ENCODE measurements around the gene PCK2. TPM values are rescaled to one million over a fixed set of nuclear protein-coding genes. Genes with fewer than 3 reads are reported as not detected.
A peak's percentile ranks its signal among the peaks of the same experiment; 100 is the strongest.

Gene PCK2
- total and polyA plus RNA-seq, 2 of the 13 experiments (the other 11 are each of a cell fraction or from before 2014, with no cell fraction given) = 129 to 272 TPM

- ChIA-PET POLR2A (interaction anchor here (0.8 to 4.9 kb wide), 24 partner anchors 9 to 775 kb away, joined by 3 to 131 read pairs (median 6); partner anchors contain the start of genes BCL2L2, CARMIL3, CHMP4A and DCAF11), CTCF (ENCODE audit: low intra/inter-chr PET ratio, low total read pairs) (interaction anchor here (1.3 kb wide), 1 partner anchor 9 kb away, joined by 3 read pairs; no protein-coding TSS in a partner anchor)
- Histone ChIP-seq H3K36me3 (replicated peaks in 1 of 2; ENCODE audit: control insufficient read depth in 1 of 2, insufficient read depth in 2 of 2, low read length in 2 of 2) (no peaks in the 10 kb centered on the region), H3K27ac (ENCODE audit: extremely low read length, insufficient read depth, low read length) (no peak overlapping the region), H4K20me1 (ENCODE audit: insufficient read depth, low read length) (no peaks in the 10 kb centered on the region), H3K4me3 (replicated peaks in 1 of 3; ENCODE audit: insufficient read depth in 1 of 3, low read depth in 2 of 3, low read length in 3 of 3) (peak overlapping the region; percentile 53 to 77 (median 73); a peak in 5 of 6 replicates), H3K4me2 (ENCODE audit: low read depth, low read length) (peak overlapping the region; percentile 87), H3K79me2 (ENCODE audit: insufficient read depth, low read length) (no peaks in the 10 kb centered on the region), H2AFZ (ENCODE audit: low read length) (no peak overlapping the region), H3K4me1 (ENCODE audit: insufficient read depth, low read length) (peaks cover 23% of the 10 kb centered on the region), H3K9me3 (ENCODE audit: low read length) (no peaks in the 10 kb centered on the region), H3K27me3 (ENCODE audit: control insufficient read depth in 1 of 2, insufficient read depth in 2 of 2, low read length in 2 of 2) (peaks cover 19 to 75% of the 10 kb centered on the region in 2 experiments), H3K9ac (ENCODE audit: insufficient read depth, low read depth, low read length) (no peak overlapping the region)
- in situ Hi-C loops (cut with HindIII; ENCODE audit: extremely low pct_ligation_motif_present, low pct_unique_long_range_greater_than_20kb) (no loop called here), intact Hi-C loops (cut with micrococcal nuclease; ENCODE audit: unreplicated experiment) (no loop called here)
- BruUV-seq (replicated peaks) = no TSS peak
- 13% methylated on average over 17 of the region's 26 CpGs for WGBS (ENCODE audit: low lambda C conversion rate)
- no peak for DNase-seq (ENCODE audit: low spot score)
- ATAC-seq = no peak; the same call in 2 of the 3 replicates
- FAIRE-seq = no peak
- TF ChIP-seq YEATS4 (CRISPR knock-in tag; IDR thresholded peaks at IDR 0.05; ENCODE audit: borderline replicate concordance) = peak; percentile 16; the same call in 1 of the 2 replicates
- peak; percentile 11; the same call in 1 of the 2 replicates for TF ChIP-seq ZFP91 (CRISPR knock-in tag; IDR thresholded peaks at IDR 0.05; ENCODE audit: borderline replicate concordance)
- no peak for TF ChIP-seq DR1 (CRISPR knock-in tag; IDR thresholded peaks at IDR 0.05)
- peak; percentile 20; the same call in 1 of the 2 replicates for TF ChIP-seq KLF12 (CRISPR knock-in tag; IDR thresholded peaks at IDR 0.05; ENCODE audit: borderline replicate concordance)
- no peak for TF ChIP-seq NFE2L1 (CRISPR knock-in tag; IDR thresholded peaks at IDR 0.05; ENCODE audit: borderline replicate concordance)
- no peak for TF ChIP-seq KLF6 (CRISPR knock-in tag; IDR thresholded peaks at IDR 0.05)
- no peak; the same call in 1 of the 2 replicates for TF ChIP-seq TFDP2 (CRISPR knock-in tag; IDR thresholded peaks at IDR 0.05)
- TF ChIP-seq ZSCAN5A (CRISPR knock-in tag; IDR thresholded peaks at IDR 0.05; ENCODE audit: borderline replicate concordance) = no peak
- peak; percentile 55; the same call in 1 of the 2 replicates for TF ChIP-seq ZFP90 (CRISPR knock-in tag; IDR thresholded peaks at IDR 0.05; ENCODE audit: borderline replicate concordance)
- peak; percentile 65; the same call in 1 of the 2 replicates for TF ChIP-seq KDM4B (CRISPR knock-in tag; IDR thresholded peaks at IDR 0.05)
- no peak for TF ChIP-seq ZMAT3 (CRISPR knock-in tag; conservative IDR thresholded peaks at IDR 0.05)
- TF ChIP-seq ZNF75D (CRISPR knock-in tag; IDR thresholded peaks at IDR 0.05; ENCODE audit: borderline replicate concordance) = no peak
- no peak for TF ChIP-seq ZNF576 (CRISPR knock-in tag; IDR thresholded peaks at IDR 0.05)
- TF ChIP-seq NPAS2 (CRISPR knock-in tag; IDR thresholded peaks at IDR 0.05; ENCODE audit: borderline replicate concordance) = no peak
- no peak for TF ChIP-seq ZNF816 (CRISPR knock-in tag; IDR thresholded peaks at IDR 0.05; ENCODE audit: borderline replicate concordance)
- peak; percentile 18 for TF ChIP-seq PRPF4 (IDR thresholded peaks at IDR 0.05; ENCODE audit: low read depth, low read length, poor library complexity, severe bottlenecking)
- no peak for TF ChIP-seq KLF9 (CRISPR knock-in tag; IDR thresholded peaks at IDR 0.05; ENCODE audit: low read depth)
- peak; percentile 31; the same call in 1 of the 2 replicates for TF ChIP-seq ZNF503 (CRISPR knock-in tag; IDR thresholded peaks at IDR 0.05)
Measured at GRCh38 chr14:24081739-24082211, 12.3 kb upstream of the PCK2 start.
